WTC11 (cell line): ENCODE results near the gene WDR81. TPM values are rescaled to one million over a fixed set of nuclear protein-coding genes. Genes with fewer than 3 reads are reported as not detected.

Experiments used
- ATAC-seq: fragments of 200-7000 bp; cut with Tn5 transposase; 2 replicates; pipeline ENCODE4 v1.10.0; 2021; ENCODE audit warnings: mild to moderate bottlenecking, moderate library complexity
- CTCF ChIA-PET: fragments of 300-600 bp; sonication (Branson Sonifier 250); formaldehyde crosslinking; loops from one replicate; lab custom pipeline; 2021; ENCODE audit warnings: antibody characterized with exemption; lab: Charles Lee
- POLR2A ChIA-PET: fragments of 350-600 bp; sonication (Branson Sonifier 250); formaldehyde crosslinking; loops from one replicate; lab custom pipeline; 2021; ENCODE audit warnings: antibody characterized with exemption; lab: Charles Lee
- DNase-seq: peaks from one replicate; pipeline ENCODE4 v3.0.0; 2021; ENCODE audit warnings: low spot score
- H3K27ac Mint-ChIP-seq: 2 replicates; pipeline ENCODE4 v1.8.0; 2021; ENCODE audit warnings: mixed read lengths
- H3K27me3 Mint-ChIP-seq: 2 replicates; pipeline ENCODE4 v1.8.0; 2021; ENCODE audit warnings: low read depth, mild to moderate bottlenecking, moderate library complexity, mixed read lengths
- H3K36me3 Mint-ChIP-seq: 2 replicates; pipeline ENCODE4 v1.8.0; 2021; ENCODE audit warnings: mixed read lengths
- H3K4me1 Mint-ChIP-seq: 2 replicates; pipeline ENCODE4 v1.8.0; 2022; ENCODE audit warnings: mixed read lengths
- H3K4me3 Mint-ChIP-seq: 2 replicates; pipeline ENCODE4 v1.8.0; 2021; ENCODE audit warnings: mild to moderate bottlenecking, moderate library complexity, mixed read lengths
- H3K9me3 Mint-ChIP-seq: 2 replicates; pipeline ENCODE4 v1.8.0; 2021; ENCODE audit warnings: mixed read lengths
- ATF1 ChIP-seq: sonication (generic); formaldehyde crosslinking; IDR thresholded peaks from 2 replicates; pipeline ENCODE4 v1.8.1; 2023; ENCODE audit warnings: mild to moderate bottlenecking, moderate library complexity, missing genetic modification reagents
- ESRRA ChIP-seq: sonication (generic); formaldehyde crosslinking; IDR thresholded peaks from 2 replicates; pipeline ENCODE4 v1.8.1; 2022; ENCODE audit warnings: mild to moderate bottlenecking, missing genetic modification reagents, borderline replicate concordance
- FOXK1 ChIP-seq: sonication (generic); formaldehyde crosslinking; IDR thresholded peaks from 2 replicates; pipeline ENCODE4 v1.8.0; 2022; ENCODE audit warnings: mild to moderate bottlenecking, moderate library complexity, missing genetic modification reagents
- GRHL2 ChIP-seq: fragments of 250-450 bp; sonication (Bioruptor Pico); IDR thresholded peaks from 2 replicates; pipeline ENCODE4 v1.8.0; 2022; ENCODE audit warnings: mild to moderate bottlenecking, moderate library complexity; ENCODE audit not compliant: insufficient replicate concordance, severe bottlenecking
- IRF2 ChIP-seq: sonication (generic); formaldehyde crosslinking; IDR thresholded peaks from 2 replicates; pipeline ENCODE4 v1.8.0; 2022; ENCODE audit warnings: low read depth, missing genetic modification reagents, borderline replicate concordance
- MXD4 ChIP-seq: fragments of 250-450 bp; sonication (Bioruptor Pico); IDR thresholded peaks from 2 replicates; pipeline ENCODE4 v1.8.0; 2021; ENCODE audit warnings: mild to moderate bottlenecking, moderate library complexity, borderline replicate concordance
- MYBL2 ChIP-seq: sonication (generic); formaldehyde crosslinking; IDR thresholded peaks from 2 replicates; pipeline ENCODE4 v1.8.1; 2023; ENCODE audit warnings: mild to moderate bottlenecking, moderate library complexity, missing genetic modification reagents
- NFATC4 ChIP-seq: fragments of 250-450 bp; sonication (Bioruptor Pico); IDR thresholded peaks from 2 replicates; pipeline ENCODE4 v1.9.0; 2021; ENCODE audit warnings: mild to moderate bottlenecking
- NR1H2 ChIP-seq: sonication (generic); formaldehyde crosslinking; IDR thresholded peaks from 2 replicates; pipeline ENCODE4 v1.9.0; 2021; ENCODE audit warnings: mild to moderate bottlenecking, moderate library complexity, missing genetic modification reagents
- NR2C2 ChIP-seq: sonication (generic); formaldehyde crosslinking; IDR thresholded peaks from 2 replicates; pipeline ENCODE4 v1.8.0; 2022; ENCODE audit warnings: mild to moderate bottlenecking, missing genetic modification reagents
- OVOL2 ChIP-seq: fragments of 250-450 bp; sonication (Bioruptor Pico); IDR thresholded peaks from 2 replicates; pipeline ENCODE4 v1.9.0; 2021; ENCODE audit warnings: mild to moderate bottlenecking, borderline replicate concordance
- PRRX2 ChIP-seq: fragments of 250-450 bp; sonication (Bioruptor Pico); IDR thresholded peaks from 2 replicates; pipeline ENCODE4 v1.8.0; 2021; ENCODE audit warnings: mild to moderate bottlenecking
- RORB ChIP-seq: fragments of 250-450 bp; sonication (Bioruptor Pico); IDR thresholded peaks from 2 replicates; pipeline ENCODE4 v1.9.0; 2021; ENCODE audit warnings: mild to moderate bottlenecking
- SMAD3 ChIP-seq: sonication (generic); formaldehyde crosslinking; IDR thresholded peaks from 2 replicates; pipeline ENCODE4 v1.8.0; 2022; ENCODE audit warnings: missing genetic modification reagents, mild to moderate bottlenecking, borderline replicate concordance
- SP1 ChIP-seq: sonication (generic); formaldehyde crosslinking; conservative IDR thresholded peaks from 2 replicates; pipeline ENCODE4 v1.8.1; 2022; ENCODE audit warnings: missing genetic modification reagents
- TCF7 ChIP-seq: sonication (generic); formaldehyde crosslinking; IDR thresholded peaks from 2 replicates; pipeline ENCODE4 v1.8.0; 2022; ENCODE audit warnings: mild to moderate bottlenecking, low read depth, missing genetic modification reagents, moderate library complexity
- TEAD1 ChIP-seq: sonication (generic); formaldehyde crosslinking; IDR thresholded peaks from 2 replicates; pipeline ENCODE4 v1.8.0; 2022; ENCODE audit warnings: mild to moderate bottlenecking, missing genetic modification reagents
- ZBTB21 ChIP-seq: sonication (generic); formaldehyde crosslinking; IDR thresholded peaks from 2 replicates; pipeline ENCODE4 v1.8.1; 2023; ENCODE audit warnings: mild to moderate bottlenecking, missing genetic modification reagents, borderline replicate concordance
- ZNF232 ChIP-seq: sonication (generic); formaldehyde crosslinking; IDR thresholded peaks from 2 replicates; pipeline ENCODE4 v1.8.0; 2022; ENCODE audit warnings: mild to moderate bottlenecking, missing genetic modification reagents
- ZNF317 ChIP-seq: sonication (generic); formaldehyde crosslinking; IDR thresholded peaks from 2 replicates; pipeline ENCODE4 v1.8.1; 2023; ENCODE audit warnings: low read depth, mild to moderate bottlenecking, moderate library complexity, missing genetic modification reagents, borderline replicate concordance
- ZNF671 ChIP-seq: fragments of 250-450 bp; sonication (Bioruptor Pico); IDR thresholded peaks from 2 replicates; pipeline ENCODE4 v1.8.0; 2021; ENCODE audit warnings: mild to moderate bottlenecking
- total RNA-seq: library from RNA; stranded (reverse); gene quantifications from 3 replicates; pipeline ENCODE4 v1.2.3, GENCODE V29; 2021
- TF ChIP-seq, protein P1 (sequence below): sonication (generic); formaldehyde crosslinking; IDR thresholded peaks from 2 replicates; pipeline ENCODE4 v1.8.1; 2022; ENCODE audit warnings: low read depth, missing genetic modification reagents, borderline replicate concordance
- TF ChIP-seq, protein P2 (sequence below): fragments of 200-600 bp; IDR thresholded peaks from 2 replicates; pipeline ENCODE4 v1.8.0; 2022; ENCODE audit warnings: antibody characterized with exemption
- TF ChIP-seq, protein P3 (sequence below): sonication (generic); formaldehyde crosslinking; IDR thresholded peaks from 2 replicates; pipeline ENCODE4 v1.8.0; 2022; ENCODE audit warnings: missing genetic modification reagents
- TF ChIP-seq, protein P4 (sequence below): sonication (generic); formaldehyde crosslinking; conservative IDR thresholded peaks from 2 replicates; pipeline ENCODE4 v1.8.1; 2022; ENCODE audit warnings: mild to moderate bottlenecking, missing genetic modification reagents
- TF ChIP-seq, protein P5 (sequence below): sonication (generic); formaldehyde crosslinking; IDR thresholded peaks from 2 replicates; pipeline ENCODE4 v1.8.0; 2022; ENCODE audit warnings: mild to moderate bottlenecking, missing genetic modification reagents

The WDR81 gene
- total RNA-seq, 1 experiment from 2014 or later, result 16.4 TPM

DNA sequence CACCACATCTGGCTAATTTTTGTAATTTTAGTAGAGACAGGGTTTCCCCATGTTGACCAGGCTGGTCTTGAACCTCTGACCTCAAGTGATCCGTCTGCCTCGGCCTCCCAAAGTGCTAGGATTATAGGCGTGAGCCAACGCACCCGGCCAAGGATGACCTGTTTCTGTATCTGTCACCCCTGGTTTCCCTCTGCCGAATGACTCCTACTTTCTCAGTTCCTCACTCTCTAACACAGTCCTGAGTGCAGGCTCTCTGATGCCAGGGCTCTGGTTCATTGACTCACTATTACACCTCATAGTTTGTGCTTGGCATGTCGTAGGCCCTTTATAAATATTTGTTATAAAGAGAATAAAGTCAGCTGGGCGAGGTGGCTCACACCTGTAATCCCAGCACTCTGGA lies 29.1 kb upstream of the WDR81 start (continued):
- TF ChIP-seq TEAD1 (CRISPR knock-in tag) (no peak), ZNF671 (no peak), RORB (CRISPR knock-in tag) (no peak), ATF1 (CRISPR knock-in tag) (no peak), ESRRA (CRISPR knock-in tag) (no peak), FOXK1 (CRISPR knock-in tag) (no peak), NFATC4 (CRISPR knock-in tag) (no peak), SP1 (CRISPR knock-in tag) (no peak), OVOL2 (CRISPR knock-in tag) (no peak), SMAD3 (CRISPR knock-in tag) (no peak)
- TF ChIP-seq, protein P1, sequence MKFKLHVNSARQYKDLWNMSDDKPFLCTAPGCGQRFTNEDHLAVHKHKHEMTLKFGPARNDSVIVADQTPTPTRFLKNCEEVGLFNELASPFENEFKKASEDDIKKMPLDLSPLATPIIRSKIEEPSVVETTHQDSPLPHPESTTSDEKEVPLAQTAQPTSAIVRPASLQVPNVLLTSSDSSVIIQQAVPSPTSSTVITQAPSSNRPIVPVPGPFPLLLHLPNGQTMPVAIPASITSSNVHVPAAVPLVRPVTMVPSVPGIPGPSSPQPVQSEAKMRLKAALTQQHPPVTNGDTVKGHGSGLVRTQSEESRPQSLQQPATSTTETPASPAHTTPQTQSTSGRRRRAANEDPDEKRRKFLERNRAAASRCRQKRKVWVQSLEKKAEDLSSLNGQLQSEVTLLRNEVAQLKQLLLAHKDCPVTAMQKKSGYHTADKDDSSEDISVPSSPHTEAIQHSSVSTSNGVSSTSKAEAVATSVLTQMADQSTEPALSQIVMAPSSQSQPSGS (CRISPR knock-in tag), result no peak
- TF ChIP-seq, protein P2, sequence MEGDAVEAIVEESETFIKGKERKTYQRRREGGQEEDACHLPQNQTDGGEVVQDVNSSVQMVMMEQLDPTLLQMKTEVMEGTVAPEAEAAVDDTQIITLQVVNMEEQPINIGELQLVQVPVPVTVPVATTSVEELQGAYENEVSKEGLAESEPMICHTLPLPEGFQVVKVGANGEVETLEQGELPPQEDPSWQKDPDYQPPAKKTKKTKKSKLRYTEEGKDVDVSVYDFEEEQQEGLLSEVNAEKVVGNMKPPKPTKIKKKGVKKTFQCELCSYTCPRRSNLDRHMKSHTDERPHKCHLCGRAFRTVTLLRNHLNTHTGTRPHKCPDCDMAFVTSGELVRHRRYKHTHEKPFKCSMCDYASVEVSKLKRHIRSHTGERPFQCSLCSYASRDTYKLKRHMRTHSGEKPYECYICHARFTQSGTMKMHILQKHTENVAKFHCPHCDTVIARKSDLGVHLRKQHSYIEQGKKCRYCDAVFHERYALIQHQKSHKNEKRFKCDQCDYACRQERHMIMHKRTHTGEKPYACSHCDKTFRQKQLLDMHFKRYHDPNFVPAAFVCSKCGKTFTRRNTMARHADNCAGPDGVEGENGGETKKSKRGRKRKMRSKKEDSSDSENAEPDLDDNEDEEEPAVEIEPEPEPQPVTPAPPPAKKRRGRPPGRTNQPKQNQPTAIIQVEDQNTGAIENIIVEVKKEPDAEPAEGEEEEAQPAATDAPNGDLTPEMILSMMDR, result no peak
- TF ChIP-seq, protein P3, sequence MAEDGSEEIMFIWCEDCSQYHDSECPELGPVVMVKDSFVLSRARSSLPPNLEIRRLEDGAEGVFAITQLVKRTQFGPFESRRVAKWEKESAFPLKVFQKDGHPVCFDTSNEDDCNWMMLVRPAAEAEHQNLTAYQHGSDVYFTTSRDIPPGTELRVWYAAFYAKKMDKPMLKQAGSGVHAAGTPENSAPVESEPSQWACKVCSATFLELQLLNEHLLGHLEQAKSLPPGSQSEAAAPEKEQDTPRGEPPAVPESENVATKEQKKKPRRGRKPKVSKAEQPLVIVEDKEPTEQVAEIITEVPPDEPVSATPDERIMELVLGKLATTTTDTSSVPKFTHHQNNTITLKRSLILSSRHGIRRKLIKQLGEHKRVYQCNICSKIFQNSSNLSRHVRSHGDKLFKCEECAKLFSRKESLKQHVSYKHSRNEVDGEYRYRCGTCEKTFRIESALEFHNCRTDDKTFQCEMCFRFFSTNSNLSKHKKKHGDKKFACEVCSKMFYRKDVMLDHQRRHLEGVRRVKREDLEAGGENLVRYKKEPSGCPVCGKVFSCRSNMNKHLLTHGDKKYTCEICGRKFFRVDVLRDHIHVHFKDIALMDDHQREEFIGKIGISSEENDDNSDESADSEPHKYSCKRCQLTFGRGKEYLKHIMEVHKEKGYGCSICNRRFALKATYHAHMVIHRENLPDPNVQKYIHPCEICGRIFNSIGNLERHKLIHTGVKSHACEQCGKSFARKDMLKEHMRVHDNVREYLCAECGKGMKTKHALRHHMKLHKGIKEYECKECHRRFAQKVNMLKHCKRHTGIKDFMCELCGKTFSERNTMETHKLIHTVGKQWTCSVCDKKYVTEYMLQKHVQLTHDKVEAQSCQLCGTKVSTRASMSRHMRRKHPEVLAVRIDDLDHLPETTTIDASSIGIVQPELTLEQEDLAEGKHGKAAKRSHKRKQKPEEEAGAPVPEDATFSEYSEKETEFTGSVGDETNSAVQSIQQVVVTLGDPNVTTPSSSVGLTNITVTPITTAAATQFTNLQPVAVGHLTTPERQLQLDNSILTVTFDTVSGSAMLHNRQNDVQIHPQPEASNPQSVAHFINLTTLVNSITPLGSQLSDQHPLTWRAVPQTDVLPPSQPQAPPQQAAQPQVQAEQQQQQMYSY (CRISPR knock-in tag), result no peak

DNA sequence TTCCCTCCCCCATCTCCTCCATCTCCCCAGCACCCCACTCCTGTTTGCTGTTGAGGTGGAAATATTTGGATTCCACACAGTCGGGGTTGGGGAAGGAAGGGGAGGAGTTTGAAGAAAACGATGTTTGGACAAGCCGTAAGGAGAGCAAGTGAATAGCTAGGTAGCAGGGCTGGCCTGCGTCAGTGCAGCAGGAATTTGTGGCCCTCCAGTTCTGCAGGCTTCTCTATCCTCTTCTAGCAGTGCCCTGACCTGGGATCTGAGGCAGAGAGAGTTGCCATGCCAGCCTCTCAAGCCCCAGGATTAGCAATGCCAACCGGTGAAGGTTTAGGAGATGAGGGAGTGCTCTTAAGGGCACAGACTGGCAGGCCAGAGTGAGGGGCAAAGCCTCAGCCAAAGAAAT lies 26.8 kb upstream of the WDR81 start:
- ATAC-seq (no peak), DNase-seq (no peak)
- H3K27ac Mint-ChIP-seq, result no peak overlapping the region; the same call in 1 of the 2 replicates
- peaks cover 7% of the 10 kb centered on the region for H3K9me3 Mint-ChIP-seq
- ChIA-PET CTCF (interaction anchor here (0.9 to 2.2 kb wide), 2 partner anchors 16 to 48 kb away, joined by 3 to 8 read pairs; partner anchors contain the start of gene RILP), POLR2A (no interaction called here)
- H3K36me3 Mint-ChIP-seq, result peaks cover 1% of the 10 kb centered on the region; the same call in 1 of the 2 replicates
- H3K27me3 Mint-ChIP-seq, result no peaks in the 10 kb centered on the region; the same call in none of the 2 replicates
- no peaks in the 10 kb centered on the region for H3K4me1 Mint-ChIP-seq
- H3K4me3 Mint-ChIP-seq, result no peak overlapping the region
- no peak for TF ChIP-seq MXD4 (CRISPR knock-in tag)
- TF ChIP-seq, protein P4, sequence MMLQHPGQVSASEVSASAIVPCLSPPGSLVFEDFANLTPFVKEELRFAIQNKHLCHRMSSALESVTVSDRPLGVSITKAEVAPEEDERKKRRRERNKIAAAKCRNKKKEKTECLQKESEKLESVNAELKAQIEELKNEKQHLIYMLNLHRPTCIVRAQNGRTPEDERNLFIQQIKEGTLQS (CRISPR knock-in tag), result no peak
- no peak for TF ChIP-seq IRF2 (CRISPR knock-in tag)
- no peak for TF ChIP-seq PRRX2 (CRISPR knock-in tag)
- TF ChIP-seq ZNF232 (CRISPR knock-in tag), result no peak
- no peak for TF ChIP-seq GRHL2 (CRISPR knock-in tag)
- no peak for TF ChIP-seq ATF1 (CRISPR knock-in tag)
- TF ChIP-seq, protein P5, sequence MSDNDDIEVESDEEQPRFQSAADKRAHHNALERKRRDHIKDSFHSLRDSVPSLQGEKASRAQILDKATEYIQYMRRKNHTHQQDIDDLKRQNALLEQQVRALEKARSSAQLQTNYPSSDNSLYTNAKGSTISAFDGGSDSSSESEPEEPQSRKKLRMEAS, result no peak
- TF ChIP-seq, protein P3 (CRISPR knock-in tag), result no peak
- TF ChIP-seq NR2C2, result no peak
- TF ChIP-seq NFATC4 (CRISPR knock-in tag), result no peak
- no peak for TF ChIP-seq ZBTB21 (CRISPR knock-in tag)
- no peak for TF ChIP-seq ZNF317 (CRISPR knock-in tag)
- no peak for TF ChIP-seq NR1H2 (CRISPR knock-in tag)
- TF ChIP-seq MYBL2, result no peak
- TF ChIP-seq TCF7 (CRISPR knock-in tag), result no peak
- no peak for TF ChIP-seq OVOL2 (CRISPR knock-in tag)
